Hematopoietic multipotent progenitor cell treated with erythropoietin and hydrocortisone succinate and interleukin-3 and kit ligand, for 4 days (in vitro differentiated cells): Measurements from ENCODE around the gene NLE1.
A peak's percentile ranks its signal among the peaks of the same experiment; 100 is the strongest.
"Not testable (repeated sequence)": the region's sequence is repeated elsewhere in the genome, so short reads cannot be mapped to it uniquely, and the experiment has no call there.

Source experiments
- DNase-seq: peaks from one replicate; pipeline ENCODE4 v3.0.0-alpha.2; 2015

Gene NLE1

GRCh38 chr17:35127751-35128514 lies 14.2 kb downstream of the NLE1 start:
- DNase-seq: no peak

DNA sequence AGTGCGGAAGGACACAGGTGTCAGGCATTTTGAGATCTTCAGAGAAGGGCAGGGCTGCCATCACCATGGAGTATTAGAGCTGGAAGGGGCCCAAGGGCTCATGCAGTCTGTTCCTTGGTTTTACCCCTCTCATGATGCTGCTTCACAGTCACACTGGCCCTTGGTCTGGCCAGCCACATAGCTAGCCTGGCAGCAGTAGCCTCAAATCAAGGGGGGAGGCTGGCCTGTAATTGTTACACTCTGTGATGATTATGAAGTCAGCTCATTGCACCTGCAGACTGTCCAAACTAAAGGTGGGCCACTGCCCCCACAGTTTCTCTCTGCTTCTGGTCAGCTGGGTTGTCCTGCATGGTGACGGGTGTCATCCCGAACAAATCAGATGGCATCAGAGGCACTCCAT lies 20.8 kb downstream of the NLE1 start, which contains the start of gene FNDC8:
Gene FNDC8, plus strand, starts transcription at position 301 of the 400 bp plus-strand sequence. Its CDS starts 79 bp downstream, at position 380.
- no peak for DNase-seq

DNA sequence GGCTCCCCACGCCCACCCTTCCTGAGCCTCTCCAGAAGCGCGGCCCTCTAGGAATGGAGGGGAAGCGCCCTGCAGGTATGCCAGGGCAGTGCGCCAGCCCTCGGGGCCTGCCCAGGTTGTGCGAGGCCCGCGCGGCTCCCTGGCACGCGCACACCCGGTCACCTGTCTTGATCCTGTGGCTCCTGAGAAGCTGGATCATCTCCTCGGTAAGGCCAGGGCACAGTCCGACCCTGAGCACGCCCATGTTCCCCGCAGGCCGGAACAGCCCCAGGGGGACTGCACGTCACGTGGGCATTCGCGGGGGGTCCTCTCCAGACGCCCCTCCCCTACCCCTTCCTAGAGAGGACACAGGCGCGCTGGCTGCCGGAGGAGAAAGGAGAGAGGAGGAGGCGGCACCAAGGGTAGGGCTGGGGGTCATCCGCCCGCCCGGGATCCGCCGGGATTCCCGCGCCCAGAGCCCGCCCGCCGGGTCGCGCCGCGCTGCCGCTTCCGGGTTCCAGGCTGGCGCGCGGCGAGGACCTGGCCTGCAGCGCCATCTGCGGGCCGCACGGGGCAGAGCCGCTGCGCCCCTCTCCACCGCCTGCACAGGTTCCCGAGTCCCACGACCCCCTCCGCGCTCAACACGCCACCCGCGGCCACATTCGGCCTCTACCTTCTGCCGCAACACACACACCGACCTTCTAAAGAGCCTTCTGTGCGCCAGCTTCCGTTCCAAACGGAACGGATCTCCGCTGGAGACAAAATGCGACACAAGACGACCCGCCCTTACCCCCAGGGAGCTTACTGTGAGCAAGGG lies 22.5 kb downstream of the NLE1 start, which contains the start of gene RAD51D:
Gene RAD51D, minus strand, starts transcription at position 491 of the 796 bp plus-strand sequence. Its CDS starts 247 bp downstream, at position 244.
- peak; percentile 90 for DNase-seq

GRCh38 chr17:35117984-35118383 lies 24.1 kb downstream of the NLE1 start:
- peak; percentile 72 for DNase-seq

DNA sequence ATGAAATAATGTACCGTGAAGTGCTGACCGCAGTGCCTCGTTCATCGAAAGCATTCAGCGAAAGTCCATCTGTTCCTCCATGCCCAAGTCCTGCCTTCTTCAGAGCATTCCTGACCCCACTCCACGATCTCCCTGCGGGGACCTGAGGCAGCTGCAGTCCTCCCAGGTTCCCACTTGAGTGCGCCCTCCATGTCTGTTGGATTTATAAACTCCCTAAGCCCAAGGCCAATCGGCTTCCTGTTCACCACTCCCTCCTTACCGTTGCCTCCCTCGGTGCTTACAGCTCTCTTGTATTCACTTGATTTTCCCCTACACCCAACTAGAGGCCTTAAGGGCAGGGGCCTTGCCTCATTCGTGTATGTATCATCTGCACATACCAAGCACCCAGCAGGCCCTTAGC lies 25.3 kb downstream of the NLE1 start:
- no peak for DNase-seq

DNA sequence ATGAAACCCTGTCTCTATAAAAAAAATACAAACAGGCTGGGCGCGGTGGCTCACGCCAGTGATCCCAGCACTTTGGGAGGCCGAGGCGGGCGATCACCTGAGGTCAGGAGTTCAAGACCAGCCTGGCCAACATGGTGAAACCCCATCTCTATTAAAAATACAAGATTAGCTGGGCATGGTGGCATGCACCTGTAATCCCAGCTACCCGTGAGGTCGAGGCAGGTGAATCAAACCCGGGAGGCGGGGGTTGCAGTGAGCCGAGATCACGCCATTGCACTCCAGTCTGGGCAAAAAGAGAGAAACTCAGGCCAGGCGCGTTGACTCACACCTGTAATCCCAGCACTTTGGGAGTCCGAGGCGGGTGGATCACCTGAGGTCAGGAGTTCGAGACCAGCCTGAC lies 31.3 kb downstream of the NLE1 start:
- not testable (repeated sequence) for DNase-seq

DNA sequence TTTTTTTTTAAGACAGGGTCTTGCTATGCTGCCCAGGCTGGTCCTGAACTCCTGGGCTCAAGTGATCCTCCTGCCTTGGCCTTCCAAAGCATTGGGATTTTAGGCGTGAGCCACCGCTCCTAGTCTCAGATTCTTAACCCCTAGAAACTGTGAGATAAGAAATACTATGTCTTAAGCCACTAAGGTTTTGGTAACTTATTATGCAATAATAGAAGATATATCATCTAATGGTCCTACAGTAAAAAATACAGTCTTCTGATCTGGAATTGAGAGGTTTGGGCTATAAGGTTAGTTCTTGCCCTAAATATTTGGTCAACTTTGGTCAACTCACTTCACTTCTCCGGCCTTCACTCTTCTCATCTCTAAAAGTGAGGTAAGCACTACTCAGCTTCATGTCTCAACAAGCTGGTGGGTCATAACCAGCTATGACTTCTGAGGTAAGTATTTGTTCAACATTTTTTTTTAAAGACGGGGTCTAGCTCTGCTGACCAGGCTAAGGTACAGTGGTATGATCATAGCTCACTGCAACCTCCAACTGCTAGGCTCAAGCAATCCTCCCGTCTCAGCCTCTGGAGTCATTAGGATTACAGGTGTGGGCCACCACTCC lies 37.2 kb downstream of the NLE1 start:
- no peak for DNase-seq

DNA sequence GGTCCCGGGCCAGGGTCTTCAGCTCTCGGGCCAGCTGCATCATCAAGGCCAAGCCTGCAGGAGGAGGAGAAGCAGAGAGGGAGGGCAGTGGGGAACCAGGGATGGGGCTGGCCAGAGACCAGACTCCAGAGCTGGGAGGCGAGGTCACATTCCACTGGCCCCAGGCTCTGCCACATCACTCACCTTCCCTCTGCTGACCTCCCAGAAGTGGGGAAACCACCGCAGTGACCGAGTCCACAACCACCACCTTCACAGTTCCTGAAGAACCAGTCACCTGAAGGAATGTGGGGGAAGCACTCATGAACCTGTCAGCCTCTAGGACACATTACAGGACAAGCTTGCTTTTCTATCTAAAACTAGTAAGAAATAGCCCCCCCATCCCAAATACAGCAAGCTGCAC lies 38.8 kb downstream of the NLE1 start:
- no peak for DNase-seq

DNA sequence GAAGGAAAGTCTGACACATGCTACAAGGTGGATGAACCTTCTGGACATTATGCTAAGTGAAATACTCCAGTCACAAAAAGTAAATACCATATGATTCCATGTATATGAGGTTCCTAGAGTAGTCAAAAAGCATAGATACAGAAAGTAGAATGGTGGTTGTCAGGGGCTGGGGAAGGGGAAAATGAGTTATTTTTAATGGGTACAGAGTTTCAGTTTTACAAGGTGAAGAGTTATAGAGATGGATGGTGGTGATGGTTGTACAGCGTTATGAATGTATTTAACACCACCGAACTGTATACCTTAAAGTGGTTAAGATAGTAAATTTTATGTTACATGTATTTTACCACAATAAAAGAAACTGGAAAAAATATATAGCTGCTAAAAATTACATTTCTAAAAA lies 40.4 kb downstream of the NLE1 start:
- no peak for DNase-seq

- no peak for DNase-seq
These were observed 41.1 kb downstream of the NLE1 start for GRCh38 chr17:35101036-35101435.

DNA sequence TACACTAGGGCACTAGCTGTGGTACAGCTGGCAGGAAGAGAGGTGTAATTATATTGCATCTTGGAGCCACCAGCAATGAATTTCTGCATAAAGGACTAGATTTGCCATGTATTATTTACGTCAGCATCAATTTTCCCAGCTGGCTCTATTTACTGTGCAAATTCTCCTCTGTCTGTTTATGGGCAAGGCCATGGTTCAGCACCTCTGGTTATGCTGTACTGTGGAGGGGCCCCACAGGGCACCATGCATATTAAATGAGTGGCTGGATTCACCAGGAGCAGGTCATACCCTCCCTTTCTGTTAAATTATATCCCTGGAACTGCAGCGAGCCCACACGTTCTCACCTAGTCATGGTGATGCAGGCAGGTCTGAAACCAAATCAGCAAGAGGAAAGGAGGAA lies 42.2 kb downstream of the NLE1 start:
- DNase-seq: no peak

GRCh38 chr17:35097776-35098175 lies 44.3 kb downstream of the NLE1 start:
- DNase-seq: no peak

DNA sequence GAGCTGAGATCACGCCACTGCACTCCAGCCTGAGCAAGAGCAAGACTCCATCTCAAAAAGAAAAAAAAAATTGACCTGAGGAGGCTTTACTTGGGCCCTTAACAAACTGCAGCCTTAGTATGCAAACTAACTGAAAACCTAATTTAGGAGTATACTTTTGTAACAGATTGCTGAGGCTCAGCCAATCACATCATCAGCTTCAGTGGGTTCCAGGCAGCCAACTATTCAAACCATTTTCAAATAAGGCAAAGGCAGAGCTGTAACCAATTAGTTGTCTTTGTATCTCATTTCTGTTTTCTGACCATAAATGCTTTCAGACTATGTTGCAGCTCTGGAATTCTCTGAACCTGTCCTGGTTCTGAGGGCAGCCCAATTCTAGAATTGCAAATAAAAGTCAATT lies 46.4 kb downstream of the NLE1 start:
- no peak for DNase-seq

DNA sequence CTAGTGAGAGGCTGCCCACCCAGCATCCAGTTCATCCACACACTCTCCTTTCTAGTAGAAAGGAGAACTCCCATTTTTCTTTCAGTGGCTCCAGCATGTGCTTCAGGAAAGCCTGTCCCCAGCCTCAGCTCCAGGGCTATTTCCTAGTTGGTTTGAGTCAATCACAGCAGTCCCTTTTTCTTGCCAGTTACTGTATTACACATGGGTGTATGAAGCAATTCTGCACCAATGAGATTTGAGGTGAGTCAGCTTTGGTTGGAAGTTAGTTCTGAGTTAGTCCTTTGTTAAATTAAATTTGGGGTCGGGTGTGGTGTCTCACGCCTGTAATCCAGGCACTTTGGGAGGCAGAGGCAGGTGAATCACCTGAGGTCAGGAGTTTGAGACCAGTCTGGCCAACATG lies 47.2 kb downstream of the NLE1 start:
- DNase-seq: peak; percentile 15

DNA sequence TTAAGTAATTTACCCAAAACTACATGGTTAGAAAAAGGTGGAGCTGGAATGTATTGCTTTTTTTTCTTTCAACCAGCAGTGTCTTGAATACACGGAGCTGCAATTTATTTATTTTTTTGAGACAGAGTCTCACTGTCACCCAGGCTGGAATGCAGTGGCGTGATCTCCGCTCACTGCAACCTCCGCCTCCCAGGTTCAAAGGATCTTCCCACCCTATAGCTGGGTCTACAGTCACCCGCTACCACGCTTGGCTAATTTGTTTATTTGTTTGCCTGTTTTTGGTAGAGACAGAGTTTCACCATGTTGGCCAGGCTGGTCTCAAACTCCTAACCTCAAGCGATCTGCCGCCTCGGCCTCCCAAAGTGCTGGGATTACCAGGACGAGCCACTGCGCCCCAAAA lies 51.4 kb downstream of the NLE1 start:
- DNase-seq: not testable (repeated sequence)

DNA sequence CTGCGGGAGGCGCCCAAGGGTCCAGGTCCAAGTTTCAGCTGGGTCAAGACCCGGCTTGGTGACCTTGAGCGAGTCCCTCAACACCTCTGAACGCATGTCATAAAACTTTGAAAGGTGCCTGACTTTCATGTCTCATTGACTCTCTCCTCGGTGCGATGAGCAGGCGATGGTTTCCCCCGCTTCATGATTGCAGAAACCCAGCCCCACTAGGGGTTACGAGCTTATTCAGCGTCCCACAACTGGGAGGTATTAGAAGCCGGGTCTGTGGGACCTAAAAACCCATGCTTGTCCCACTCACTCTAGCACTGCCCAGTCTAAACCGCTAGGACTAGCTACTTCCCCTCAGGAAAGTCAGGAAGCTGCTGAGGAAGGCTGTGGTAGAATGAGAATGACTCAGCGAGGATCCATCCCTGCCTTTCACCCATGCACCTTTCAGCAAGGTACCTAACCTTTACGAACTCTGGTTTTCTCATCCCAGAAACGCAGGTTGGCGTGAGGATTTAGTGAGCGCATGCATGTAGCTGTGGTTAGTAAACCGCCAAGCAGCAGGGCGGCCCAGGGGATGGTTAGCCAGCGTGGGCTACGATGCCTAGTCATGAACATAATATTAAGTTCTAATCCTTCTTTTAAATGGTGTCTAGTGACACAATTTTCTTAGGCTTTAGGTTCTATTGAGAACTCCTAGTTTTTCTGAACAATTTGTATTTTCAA lies 52.4 kb downstream of the NLE1 start:
- DNase-seq: peak; percentile 79

DNA sequence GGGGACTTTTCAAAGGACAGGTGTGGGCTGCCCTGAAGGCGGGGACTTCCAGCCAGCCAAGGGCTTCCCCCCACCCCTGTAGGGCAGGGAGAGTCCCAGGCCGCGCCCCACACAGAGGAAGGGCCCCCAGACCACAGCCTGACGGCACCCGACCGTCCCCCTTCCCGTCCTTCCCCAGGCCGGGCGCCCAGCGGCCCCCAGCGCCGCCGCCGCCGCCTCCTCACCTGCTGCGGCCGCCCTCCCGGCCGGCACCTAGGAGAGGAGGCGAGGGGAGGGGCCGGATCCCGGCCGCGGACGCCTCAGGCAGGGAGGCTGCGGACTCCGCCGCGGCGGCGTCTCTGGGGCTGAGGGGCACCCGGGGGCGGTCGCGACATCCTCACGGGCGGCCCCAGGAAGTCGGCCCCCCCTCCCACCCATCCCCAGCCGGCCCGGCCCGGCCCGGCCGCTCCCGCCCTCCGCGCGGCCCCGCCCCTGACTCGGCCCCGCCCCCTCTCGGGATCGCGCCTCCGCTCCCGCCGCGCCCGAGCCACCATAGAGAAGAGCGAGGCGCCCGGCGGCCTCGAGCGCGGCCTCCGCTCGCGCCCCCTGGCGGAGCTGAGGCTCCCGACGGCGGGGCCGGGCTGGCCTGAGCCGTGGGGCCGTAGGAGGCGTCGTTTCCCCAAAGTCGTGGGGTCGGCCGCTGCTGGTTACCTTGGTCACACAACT lies 53.1 kb downstream of the NLE1 start:
- peak; percentile 94 for DNase-seq

DNA sequence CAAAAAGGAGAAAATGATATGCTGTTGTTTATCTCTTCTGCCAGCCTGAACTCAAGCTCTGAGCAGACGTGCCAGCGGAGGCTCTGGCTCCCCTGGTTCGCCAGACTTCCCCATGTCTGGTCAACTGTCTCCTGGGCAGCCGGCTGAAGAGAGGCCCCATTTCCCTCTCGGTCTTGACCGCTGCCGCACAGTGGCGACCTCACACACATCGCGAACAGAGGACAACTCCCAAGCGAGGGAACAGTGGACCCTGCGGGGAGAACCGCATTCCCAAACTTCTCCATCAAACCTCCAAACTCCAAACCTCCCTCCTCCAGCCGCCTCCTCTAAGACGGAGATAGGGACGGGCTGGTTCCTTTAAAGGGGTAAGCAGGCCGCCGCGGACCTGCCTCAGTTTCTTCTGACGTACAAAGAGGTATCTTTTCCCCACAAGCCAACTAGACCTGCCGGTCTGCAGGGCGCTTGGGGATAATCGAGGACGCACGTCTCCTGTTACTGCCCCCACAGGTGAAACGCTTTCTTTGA lies 53.7 kb downstream of the NLE1 start:
- DNase-seq: peak; percentile 83

DNA sequence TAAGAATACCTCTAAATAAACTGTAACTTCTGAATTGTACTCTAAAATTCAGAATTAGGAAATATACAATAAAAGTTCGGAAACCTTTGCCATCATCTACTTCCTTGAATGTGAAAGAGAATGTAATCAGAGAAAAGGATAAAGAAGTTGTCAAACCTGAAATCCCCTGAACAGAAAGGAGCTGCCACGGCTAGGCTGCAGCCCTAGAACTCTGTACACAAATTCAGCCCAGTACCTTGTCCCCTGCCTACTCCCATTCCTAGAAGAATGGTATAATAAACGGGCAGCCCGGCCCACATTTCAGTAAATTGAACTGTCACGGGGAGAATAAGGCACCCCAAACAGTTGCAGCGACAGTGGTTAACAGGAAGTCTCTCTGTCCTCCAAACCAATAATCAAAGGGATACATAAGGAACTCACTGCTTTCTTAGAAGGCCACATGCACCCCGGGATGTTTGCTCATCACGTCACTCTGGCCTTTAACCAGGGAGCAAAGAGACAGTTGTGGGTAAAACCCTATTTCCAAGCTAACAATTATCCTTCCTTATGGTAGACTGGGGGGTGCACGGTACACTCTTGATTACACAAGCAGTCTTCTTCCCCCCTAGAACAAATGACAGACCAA lies 54.3 kb downstream of the NLE1 start:
- DNase-seq: no peak

DNA sequence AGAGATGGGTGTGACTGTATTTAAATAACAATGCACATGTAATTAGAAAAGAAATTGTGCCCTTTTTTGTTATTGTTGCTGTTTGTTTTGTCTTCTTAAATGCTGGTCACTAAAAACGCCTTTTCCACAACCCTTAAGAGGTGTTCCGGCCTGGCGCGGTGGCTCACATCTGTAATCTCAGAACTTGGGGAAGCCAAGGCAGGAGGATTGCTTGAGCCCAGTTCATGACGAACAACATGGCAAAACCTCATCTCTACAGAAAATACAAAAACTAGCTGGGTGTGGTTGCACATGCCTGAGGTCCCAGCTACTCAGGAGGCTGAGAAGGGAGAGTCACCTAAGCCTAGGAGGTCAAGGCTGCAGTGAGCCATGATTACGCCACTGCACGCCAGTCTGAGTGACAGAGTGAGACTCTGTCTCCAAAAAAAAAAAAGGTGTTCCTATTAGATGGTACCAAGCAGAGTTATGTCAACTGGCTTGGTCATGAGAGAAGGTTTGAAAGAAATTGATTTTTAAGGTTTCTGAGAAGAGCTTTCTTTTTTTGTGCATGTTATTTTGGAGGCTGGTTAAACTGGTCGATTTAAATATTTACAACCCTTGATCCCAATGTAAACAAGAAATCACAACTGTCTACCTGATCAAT lies 55.1 kb downstream of the NLE1 start:
- DNase-seq: no peak

- no peak for DNase-seq
These were observed 55.9 kb downstream of the NLE1 start for GRCh38 chr17:35086164-35086563.
